Left ventricle myocardium superior (tissue), 1 donor: ENCODE data around the gene LCTL. TPM values are rescaled to one million over a fixed set of nuclear protein-coding genes. Genes with fewer than 3 reads are reported as not detected.

Source experiments
- ATAC-seq: fragments of 200-7000 bp; cut with Tn5 transposase; one replicate; pipeline ENCODE4 v1.9.1; 2020; ENCODE audit warnings: mild to moderate bottlenecking, moderate library complexity
- DNase-seq: peaks from one replicate; pipeline ENCODE4 v3.0.0-alpha.2; 2020
- intact Hi-C: fragments of 100-400 bp; cut with micrococcal nuclease; formaldehyde crosslinking; loops from one replicate; pipeline ENCODE4 v1.11.0; 2022
- long read RNA-seq: library from polyadenylated mRNA; unstranded; transcript quantifications from one replicate; pipeline ENCODE4 v2.0.0, GENCODE V29; 2021
- total RNA-seq: library from RNA; stranded (reverse); fragmentation: NEBNext Ultra II Directional; extraction: Animal tissue kit (Norgen Biotek cat#: 25700); gene quantifications from one replicate; pipeline ENCODE4 v1.2.1, GENCODE V29; 2021
- donor health status: DM: no; HTN: yes; CAD: no; lungs with severe emphysema.

The LCTL gene, protein sequence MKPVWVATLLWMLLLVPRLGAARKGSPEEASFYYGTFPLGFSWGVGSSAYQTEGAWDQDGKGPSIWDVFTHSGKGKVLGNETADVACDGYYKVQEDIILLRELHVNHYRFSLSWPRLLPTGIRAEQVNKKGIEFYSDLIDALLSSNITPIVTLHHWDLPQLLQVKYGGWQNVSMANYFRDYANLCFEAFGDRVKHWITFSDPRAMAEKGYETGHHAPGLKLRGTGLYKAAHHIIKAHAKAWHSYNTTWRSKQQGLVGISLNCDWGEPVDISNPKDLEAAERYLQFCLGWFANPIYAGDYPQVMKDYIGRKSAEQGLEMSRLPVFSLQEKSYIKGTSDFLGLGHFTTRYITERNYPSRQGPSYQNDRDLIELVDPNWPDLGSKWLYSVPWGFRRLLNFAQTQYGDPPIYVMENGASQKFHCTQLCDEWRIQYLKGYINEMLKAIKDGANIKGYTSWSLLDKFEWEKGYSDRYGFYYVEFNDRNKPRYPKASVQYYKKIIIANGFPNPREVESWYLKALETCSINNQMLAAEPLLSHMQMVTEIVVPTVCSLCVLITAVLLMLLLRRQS
- total RNA-seq = not detected
- long read RNA-seq = 0 reads

DNA sequence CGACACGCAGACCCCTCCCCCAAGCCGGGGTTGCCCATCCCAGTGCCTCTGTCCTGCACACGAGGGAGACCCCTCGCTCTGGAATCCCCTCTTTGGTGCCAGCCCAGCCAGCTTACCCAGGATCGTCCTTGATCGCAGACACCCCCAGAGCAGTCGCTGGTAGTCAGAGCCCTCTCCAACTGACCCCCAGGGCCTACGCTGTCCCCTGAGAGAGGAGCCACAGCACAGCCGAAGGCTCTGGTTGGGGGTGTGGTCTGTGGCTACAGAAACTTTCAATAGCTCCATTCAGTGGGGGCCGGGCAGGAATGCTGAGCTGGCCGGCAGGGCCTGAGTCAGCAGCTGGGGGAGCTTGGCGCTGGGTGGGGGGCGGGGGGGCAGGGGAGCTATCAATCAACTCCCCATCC lies at the start of gene LCTL:
Gene LCTL, minus strand, starts transcription at position 258 of the 404 bp plus-strand sequence. CDS start 633 bp downstream, outside the sequence.
- ATAC-seq = no peak
- intact Hi-C loops = no loop called here
- no peak for DNase-seq

DNA sequence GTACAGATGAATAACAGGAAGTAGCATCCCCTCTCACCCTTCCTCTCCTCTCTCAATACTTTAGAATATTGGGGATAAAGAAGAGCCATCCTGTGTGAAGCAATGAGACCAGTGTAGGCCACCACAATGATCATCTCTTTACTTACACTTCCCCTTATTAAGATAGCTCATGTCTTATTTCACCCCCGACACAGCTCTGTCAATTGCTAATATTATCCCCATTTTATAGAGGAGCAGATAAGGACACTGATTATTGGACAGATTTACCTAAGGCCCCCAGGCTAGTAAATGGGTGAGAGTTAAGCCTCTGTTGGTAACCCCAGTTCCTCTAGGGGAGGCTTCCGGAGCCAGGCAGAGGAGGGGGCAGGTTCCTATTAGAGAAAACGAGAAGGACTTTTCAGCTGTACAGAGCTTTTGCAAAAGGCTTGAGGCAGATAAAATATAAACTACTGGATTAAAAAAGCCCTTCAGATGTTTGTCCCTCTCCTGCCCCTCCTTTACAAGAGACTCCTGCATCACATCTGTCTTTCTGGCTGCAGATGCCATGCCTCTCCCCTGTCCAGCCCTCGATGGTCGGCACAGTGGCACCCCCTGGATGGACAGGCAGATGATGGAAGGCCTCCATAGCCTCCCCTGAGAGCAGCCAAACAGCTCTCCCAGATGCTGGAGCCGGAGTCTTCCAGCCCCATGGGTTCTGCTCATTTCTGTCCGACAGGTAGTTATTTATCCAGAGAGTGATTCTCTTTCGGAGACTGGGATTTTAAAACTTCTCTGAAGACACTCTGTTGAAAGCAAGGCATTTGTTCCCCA lies 49.4 kb upstream of the LCTL start:
- intact Hi-C loops = no loop called here
- DNase-seq (no peak), ATAC-seq (no peak)

DNA sequence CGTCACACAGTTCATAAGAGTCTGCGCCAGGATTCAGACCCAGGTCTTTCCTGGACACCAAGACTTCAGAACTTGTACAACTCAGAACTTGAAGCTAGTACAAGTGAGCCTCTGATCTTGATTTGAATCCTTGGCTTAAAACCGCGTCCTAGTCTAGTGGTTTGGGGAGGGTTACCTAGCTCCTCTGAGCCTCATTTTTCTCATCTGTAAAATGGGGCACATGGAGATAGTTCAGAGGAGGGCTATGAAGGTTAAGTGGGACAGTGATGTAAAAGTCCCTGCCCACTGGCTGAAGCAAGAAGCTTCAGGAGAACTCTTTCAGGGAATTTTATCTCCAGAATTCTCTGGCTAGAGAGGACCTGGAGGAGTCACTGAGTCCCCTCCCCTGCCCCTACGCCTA lies 48.7 kb upstream of the LCTL start:
- intact Hi-C loops = no loop called here
- no peak for DNase-seq
- no peak for ATAC-seq

DNA sequence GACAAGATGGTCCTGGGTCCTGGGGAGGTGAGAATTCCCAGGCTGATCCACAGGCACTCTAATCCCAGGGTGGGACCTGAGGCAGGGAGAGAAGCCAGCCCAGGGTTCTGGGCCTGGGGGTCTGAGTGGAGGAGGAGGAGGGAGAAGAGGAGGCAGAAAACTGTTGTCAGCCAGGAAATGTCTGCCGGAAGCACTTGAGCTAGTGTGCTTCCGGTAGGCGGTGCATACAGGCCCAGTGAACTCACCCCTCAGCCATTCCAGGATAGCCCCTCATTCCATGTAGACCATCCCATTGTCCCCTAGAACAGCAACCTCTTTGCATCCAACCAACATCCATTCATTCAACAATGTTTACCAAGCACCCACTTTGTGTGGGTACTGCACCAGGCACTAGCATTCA lies 47.9 kb upstream of the LCTL start:
- ATAC-seq = no peak
- intact Hi-C loops = no loop called here

DNA sequence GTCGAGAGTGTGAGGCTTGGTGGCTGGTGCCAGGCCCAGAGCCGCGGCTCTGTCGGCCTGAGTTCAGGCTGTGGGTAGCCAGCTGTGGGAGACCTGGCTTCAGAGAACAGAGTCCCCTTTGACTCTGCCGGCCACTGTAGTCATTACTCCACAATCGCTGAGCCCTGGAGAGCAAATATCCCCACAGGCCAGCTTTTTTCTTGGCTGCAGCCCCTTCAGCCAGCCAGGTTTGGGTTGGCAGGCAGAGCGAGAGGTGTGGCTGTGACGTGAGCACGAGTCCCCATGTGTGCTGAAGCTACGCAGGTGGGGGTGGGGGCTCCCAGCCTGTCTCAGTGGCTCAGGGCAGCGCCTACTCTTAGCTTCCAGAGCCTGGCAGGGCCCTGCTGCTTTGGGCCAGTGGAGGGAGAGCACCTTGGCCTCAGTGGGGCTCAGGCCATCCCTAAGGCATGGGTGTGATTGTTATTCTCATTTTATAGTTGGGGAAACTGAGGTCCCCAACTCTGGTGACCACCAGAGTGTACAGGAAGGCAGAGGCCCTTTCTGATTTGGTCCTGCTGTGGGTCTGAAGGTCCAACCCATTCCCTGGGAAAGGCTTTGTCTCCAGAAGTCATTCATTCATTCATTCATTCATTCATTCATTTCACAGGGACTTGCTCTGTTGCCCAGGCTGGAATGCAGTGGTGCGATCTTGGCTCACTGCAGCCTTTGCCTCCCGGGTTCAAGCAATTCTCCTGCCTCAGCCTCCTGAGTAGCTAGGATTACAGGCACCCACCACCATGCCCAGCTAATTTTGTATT lies 45.7 kb upstream of the LCTL start:
- intact Hi-C loops = no loop called here
- DNase-seq (no peak), ATAC-seq (no peak)

More for the DNA sequence above, 47.9 kb upstream of the LCTL start:
- no peak for DNase-seq

DNA sequence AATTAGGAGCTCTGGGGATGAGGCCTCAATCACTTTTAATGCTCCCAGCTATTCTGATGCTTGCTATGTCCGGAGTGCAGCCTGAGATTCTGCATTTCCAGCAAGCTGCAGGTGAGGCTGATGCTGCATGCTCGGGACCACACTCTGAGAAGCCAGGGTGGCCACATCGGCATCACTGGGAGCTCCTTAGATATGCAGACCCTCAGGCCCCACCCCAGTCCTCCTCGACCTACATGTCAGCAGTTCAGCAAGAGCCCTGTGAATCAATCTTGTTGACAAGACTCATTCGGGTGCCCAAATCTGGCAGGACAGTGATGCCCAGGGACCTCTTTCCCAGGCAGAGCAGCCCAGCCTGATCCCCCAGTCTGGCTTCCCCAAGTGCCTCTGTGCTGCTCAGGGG lies 44.1 kb upstream of the LCTL start:
- intact Hi-C loops = loop anchor here (5.0 kb wide), 1 partner anchor 242 kb away; no protein-coding TSS in a partner anchor
- no peak for DNase-seq

DNA sequence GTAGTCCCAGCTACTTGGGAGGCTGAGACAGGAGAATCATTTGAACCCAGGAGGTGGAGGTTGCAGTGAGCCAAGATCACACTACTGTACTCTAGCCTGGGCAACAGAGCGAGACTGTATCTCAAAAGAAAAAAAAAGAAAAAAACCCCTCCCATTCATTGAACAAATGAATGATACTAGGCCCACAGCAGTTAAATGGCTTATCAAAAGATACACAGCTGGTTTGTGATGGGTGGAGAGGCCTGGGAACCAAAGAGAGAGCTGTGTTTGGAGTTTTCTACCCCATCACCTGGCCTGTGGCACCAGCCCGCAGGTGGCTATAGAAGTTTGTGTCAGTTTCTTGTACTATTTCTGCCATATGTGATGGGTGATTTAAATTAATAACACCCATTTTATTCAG lies 43.1 kb upstream of the LCTL start:
- intact Hi-C loops = loop anchor here (5.0 kb wide), 1 partner anchor 243 kb away; no protein-coding TSS in a partner anchor
- no peak for ATAC-seq
- DNase-seq = no peak

More for the DNA sequence above, 44.1 kb upstream of the LCTL start:
- ATAC-seq = no peak

DNA sequence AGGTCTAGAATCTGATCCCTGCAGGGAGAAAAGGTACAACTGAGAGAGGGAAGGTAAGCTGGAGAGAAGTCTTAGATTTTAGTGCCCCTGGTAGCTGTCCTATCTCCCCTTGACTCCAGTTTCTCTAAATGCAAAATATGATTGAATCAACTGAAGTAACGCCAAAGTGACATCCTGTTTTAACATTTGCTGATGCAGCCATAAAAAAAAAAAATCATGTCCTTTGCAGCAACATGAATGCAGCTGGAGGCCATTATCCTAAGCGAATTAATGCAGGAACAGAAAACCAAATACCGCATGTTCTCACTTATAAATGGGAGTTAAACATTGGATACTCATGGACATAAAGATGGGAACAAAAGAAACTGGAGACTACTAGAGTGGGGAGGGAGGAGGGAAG lies 42.4 kb upstream of the LCTL start:
- no peak for ATAC-seq
- intact Hi-C loops = loop anchor here (5.0 kb wide), 1 partner anchor 244 kb away; no protein-coding TSS in a partner anchor
- DNase-seq = no peak

DNA sequence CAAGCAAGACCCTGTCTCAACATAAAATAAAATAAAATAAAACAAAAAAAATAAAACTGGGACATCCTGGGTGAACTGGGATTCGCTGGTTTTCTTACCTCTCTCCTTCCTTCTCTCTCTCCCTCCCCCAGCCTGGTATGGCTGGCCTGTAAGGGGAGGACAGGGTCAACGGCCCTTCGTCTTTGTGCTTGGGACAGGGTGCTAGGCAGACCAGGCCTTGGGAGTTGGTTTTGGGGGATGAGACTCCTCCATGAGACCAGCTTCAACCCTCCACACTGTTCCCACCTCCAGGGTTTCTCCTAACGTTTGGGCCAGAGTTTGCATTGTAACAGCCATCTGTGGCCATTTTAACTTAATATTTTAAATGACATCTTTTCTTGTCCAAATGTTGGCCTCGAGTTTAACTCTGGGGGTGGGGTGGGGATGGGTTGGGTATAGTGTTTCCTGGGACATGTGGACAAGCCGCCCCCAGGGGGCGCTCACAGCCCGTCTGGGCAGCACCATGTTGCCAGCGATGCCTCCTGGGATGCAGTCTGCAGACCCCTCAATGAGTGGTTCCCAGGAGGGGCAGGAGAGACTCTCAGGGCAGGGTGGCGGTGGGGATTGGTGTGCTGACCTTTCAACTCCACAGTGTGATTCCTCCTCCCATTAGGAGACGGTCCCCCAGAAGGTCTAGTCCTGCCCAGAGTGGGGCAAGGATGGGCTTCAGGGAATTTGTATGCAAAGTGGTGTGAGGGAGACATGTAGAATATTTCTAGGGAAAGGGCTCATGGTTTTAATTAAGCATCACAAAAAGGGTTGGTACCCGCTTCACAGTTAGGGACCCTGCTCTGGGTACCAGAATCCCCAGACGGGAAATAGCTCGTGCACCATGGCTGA lies 37.7 kb upstream of the LCTL start:
- peak; percentile 83 for ATAC-seq
- DNase-seq = peak; percentile 79
- intact Hi-C loops = no loop called here

DNA sequence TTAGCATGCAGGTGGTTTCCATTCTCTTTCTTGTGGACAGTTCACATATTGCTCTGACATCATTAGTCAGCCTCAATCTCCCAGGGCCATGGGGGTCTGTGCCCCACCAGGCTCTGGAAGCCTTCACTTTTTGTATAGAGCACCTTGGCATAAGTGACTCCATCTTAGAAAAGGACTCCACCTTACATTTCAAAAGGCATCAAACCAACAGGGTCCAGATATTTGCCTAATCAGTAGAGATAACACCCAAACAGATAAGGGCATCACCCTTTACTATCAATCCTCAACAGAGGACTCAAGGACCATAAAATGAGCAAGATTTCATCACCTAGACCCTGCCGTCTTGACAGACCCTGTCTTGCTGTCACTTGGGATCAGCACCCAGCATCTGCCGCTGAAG lies 35.7 kb upstream of the LCTL start:
- ATAC-seq (no peak), DNase-seq (no peak)
- intact Hi-C loops = no loop called here

DNA sequence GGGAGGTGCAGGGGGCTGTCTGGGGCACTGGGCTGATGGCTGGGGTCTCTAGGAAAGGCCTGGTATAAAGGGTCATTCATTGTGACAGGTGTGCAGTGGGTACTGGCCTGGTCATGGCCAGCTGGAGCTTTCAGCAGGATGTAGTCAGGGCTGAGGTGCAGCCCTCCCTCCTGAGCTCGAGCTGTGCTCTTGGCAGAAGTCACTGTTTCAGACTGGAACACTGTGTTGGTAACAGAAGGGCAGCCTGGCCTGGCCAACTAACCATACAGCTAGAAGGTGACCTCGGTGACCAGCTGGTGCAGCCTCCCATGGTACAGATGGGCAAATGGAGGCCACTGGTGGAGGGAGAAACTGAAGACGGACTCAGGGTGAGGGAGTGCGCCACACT lies 34.4 kb upstream of the LCTL start:
- intact Hi-C loops = no loop called here
- ATAC-seq (peak; percentile 81), DNase-seq (no peak)

DNA sequence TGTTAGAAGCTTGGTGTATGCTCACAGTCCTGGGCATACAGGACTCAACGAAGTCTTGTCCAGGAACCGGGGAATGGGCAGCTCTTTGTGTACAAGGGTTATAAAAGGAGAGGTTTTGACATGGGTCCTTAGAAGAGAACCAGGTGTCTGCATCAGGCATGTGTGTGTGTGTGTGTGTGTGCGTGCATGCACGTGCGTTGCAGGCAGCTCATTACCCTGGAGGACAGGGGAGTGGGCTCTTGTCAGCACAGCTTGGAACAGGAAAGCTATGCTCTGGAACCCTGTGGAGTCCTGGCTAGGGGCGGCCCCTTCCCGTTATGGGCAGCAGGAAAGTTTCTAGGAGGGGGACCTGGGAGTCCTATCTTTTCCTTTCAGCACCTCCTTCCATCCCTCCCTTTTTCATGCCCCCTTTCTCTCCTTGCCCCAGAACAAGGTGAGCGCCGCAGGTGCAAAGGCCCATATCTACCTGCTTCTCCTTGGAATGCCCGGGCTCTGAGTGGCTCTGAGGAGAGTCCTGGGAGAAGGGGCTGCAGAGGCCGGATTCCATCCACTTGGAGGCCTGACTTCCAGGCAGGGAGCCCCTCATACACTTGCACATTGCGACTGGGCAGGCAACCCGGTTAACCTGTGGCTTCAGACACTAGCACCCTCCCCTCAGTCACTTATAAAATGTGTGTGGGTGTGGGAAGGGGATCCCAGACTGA lies 33.9 kb upstream of the LCTL start:
- DNase-seq = no peak
- intact Hi-C loops = no loop called here
- ATAC-seq = no peak

DNA sequence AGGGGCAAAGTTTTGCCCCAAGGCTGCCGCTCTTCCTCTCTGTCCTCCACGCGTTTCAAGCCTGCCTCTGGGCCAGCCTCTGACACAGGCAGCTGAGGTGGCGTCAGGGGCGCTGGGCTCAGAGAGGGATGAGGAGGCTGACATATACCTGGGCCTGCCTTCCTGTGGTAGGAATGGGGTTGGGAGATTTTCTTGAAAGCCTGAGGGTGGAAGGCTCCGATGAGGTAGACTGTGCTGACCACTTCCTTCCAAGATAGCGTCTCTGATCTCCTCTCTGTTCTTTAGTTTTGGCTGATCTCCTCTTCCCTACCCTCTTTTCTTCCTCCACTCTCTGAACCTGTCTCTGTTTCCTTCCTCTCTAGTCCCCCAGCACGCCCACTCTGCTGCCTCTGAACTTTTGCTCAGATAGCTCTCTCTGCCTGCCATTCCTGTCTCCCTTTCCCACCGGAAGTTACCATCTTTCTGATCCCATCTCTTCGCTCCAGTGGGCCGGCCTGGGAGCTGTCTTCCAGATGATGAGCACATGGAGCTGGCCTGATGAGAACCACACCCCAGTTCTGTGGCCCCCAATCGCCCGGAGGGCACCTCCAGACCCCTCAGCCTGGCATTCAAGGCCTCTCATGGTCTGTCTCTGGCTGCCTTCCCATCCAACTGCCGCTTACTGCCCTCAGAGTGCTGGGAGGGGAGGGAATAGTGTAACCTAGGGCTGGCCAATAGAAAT lies 32.5 kb upstream of the LCTL start:
- DNase-seq (no peak), ATAC-seq (no peak)
- intact Hi-C loops = no loop called here

DNA sequence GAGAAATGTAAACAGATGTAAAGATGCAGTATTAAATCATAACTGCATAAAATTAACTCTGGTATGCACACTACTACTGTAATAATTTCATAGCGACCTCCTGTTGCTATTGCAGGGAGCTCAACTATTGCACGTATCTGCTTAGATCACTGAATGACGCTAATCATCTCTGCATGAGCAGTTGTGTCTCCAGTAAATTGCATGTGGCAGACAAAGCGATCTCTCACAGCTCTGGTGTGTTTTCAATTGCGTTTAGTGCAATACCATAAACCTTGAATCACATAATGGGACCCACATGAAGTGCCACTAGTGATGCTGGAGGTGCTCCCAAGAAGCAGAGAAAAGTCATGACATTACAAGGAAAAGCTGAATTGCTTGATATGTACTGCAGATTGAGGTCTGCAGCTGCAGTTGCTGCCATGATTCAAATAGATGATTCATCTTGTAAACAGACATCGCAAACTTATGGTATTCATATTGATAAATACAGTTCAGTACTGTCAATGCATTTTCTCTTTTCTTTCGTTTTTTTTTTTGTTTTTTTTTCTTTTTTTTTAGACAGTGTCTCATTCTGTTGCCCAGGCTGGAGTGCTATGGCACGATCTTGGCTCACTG lies 30.2 kb upstream of the LCTL start:
- intact Hi-C loops = no loop called here
- no peak for ATAC-seq
- no peak for DNase-seq

DNA sequence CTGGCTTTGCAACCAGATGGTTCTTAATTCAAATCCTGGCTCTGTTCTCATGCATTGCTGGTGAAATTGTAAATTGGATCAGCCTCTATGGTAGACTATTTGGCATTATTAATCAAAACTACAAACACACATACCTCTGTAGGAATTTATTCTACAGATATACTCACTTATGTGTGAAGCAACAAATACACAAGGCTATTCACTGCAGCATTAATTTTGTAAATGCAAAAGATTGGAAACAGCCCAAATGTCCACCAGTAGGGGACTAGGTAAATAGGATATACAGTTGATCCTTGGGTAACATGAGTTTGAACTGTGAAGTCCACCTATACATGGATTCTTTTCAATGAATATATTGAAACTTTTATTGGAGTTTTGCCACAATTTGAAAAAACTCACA lies 29.5 kb upstream of the LCTL start:
- ATAC-seq = no peak
- no peak for DNase-seq
- intact Hi-C loops = no loop called here

DNA sequence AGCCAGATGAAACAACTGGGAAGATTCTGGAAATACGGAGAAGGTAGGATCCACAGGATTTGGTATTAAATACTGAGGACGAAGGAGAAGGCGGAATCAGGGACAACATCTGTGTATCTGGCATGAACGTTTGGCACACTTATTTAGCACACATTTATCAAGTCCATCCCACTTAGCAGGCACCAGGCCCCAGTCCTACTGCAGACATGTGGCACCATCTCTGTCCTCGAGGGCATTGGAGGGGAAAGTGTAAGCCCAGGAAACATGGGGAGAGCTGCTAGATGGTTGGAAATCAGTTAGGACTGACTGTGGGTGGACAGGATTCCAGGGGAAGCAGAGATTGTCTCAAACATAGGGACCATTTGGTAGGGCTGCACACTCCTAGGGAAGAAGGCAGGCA lies 29.0 kb upstream of the LCTL start:
- intact Hi-C loops = no loop called here
- ATAC-seq (no peak), DNase-seq (no peak)

DNA sequence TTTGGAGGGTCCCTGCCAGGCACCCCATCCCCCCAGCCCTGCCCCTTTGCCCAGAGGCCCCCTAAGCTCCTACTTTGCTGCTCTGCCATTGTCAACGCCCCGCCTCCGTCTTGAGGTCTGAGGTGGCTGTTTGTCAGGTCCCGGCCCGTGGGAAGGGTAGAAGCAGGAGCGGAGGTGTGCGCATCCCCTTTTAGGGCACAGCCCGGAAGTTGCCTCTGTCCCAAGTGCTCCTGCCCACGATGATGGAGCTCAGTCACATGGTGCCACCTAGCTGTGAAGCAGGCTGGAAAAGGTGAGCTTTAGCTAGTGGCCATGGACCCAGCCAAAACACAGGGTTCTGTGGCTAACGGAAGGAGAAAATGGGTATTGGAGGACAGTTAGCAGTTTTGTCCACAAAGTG lies 28.5 kb upstream of the LCTL start:
- peak; percentile 30 for ATAC-seq
- intact Hi-C loops = no loop called here
- DNase-seq = no peak
